Fibroblast of lung (primary cell): ENCODE measurements around the gene AMFR. TPM values are rescaled to one million over a fixed set of nuclear protein-coding genes. Genes with fewer than 3 reads are reported as not detected.

Experiments
- DNase-seq, 2 donors: peaks; one replicate each; pipeline versions ENCODE4 v3.0.0 to v3.0.0-alpha.2; 2010; ENCODE audit warnings: low read depth in 2 of 2
- H2AFZ ChIP-seq: 2 replicates; pipeline ENCODE4 v1.5.1; 2012; ENCODE audit warnings: low read length, control low read depth, inconsistent platforms
- H3K27ac ChIP-seq: 2 replicates; pipeline ENCODE4 v1.5.1; 2011; ENCODE audit warnings: low read length, control low read depth; ENCODE audit not compliant: insufficient read depth
- H3K27me3 ChIP-seq: 2 replicates; pipeline ENCODE4 v1.5.1; 2011; ENCODE audit warnings: mild to moderate bottlenecking, low read length; ENCODE audit not compliant: control insufficient read depth, insufficient read depth
- H3K36me3 ChIP-seq: 2 replicates; pipeline ENCODE4 v1.5.1; 2011; ENCODE audit warnings: low read length; ENCODE audit not compliant: control insufficient read depth, insufficient read depth
- H3K4me1 ChIP-seq: 2 replicates; pipeline ENCODE4 v1.5.1; 2011; ENCODE audit warnings: low read length; ENCODE audit not compliant: control insufficient read depth, insufficient read depth; ENCODE audit errors: extremely low read depth
- H3K4me2 ChIP-seq: 2 replicates; pipeline ENCODE4 v1.5.1; 2011; ENCODE audit warnings: low read length, control low read depth; ENCODE audit not compliant: insufficient read depth; ENCODE audit errors: extremely low read depth
- H3K4me3 ChIP-seq, 4 experiments: fragments of 200-600 bp in 1 of 4; sonication (generic) in 1 of 4; replicated peaks in 1 of 4; 2 replicates each; pipeline ENCODE4 v1.5.1; 2011 to 2016; ENCODE audit warnings: low read length in 4 of 4, low read depth in 3 of 4, mild to moderate bottlenecking in 3 of 4, control low read depth in 2 of 4, inconsistent platforms in 1 of 4, mixed read lengths in 1 of 4; ENCODE audit not compliant: insufficient read depth in 1 of 4; ENCODE audit errors: control extremely low read depth in 1 of 4
- H3K79me2 ChIP-seq: 2 replicates; pipeline ENCODE4 v1.5.1; 2012; ENCODE audit warnings: mild to moderate bottlenecking, low read length, inconsistent platforms; ENCODE audit not compliant: control insufficient read depth, insufficient read depth
- H3K9ac ChIP-seq: 2 replicates; pipeline ENCODE4 v1.5.1; 2011; ENCODE audit warnings: mild to moderate bottlenecking, low read length, control low read depth; ENCODE audit not compliant: insufficient read depth
- H3K9me3 ChIP-seq: 2 replicates; pipeline ENCODE4 v1.5.1; 2012; ENCODE audit warnings: low read depth, low read length; ENCODE audit not compliant: control insufficient read depth, insufficient read depth
- H4K20me1 ChIP-seq: 2 replicates; pipeline ENCODE4 v1.5.1; 2011; ENCODE audit warnings: low read length; ENCODE audit not compliant: control insufficient read depth, insufficient read depth; ENCODE audit errors: extremely low read depth
- CTCF ChIP-seq, 2 donors: IDR thresholded peaks in 1 of 2; conservative IDR thresholded peaks in 1 of 2; 1 replicate in 1 of 2; 2 replicates in 1 of 2; pipeline ENCODE4 v1.5.1; 2011 to 2012; ENCODE audit warnings: low read length in 2 of 2, control low read depth in 1 of 2, inconsistent platforms in 1 of 2, low read depth in 1 of 2, mild to moderate bottlenecking in 1 of 2
- EZH2 ChIP-seq: IDR thresholded peaks from 2 replicates; pipeline ENCODE4 v1.5.1; 2012; ENCODE audit warnings: low read length, control low read depth, mild to moderate bottlenecking; ENCODE audit errors: missing control alignments
- polyA plus RNA-seq, 2 donors: library from polyadenylated mRNA; depleted of rRNA in 1 of 2; stranded (reverse) in 1 of 2; unstranded in 1 of 2; fragments of >200 nt; gene quantifications; 2 replicates each; pipeline ENCODE4 v1.2.1, GENCODE V29; 2011 to 2012; ENCODE audit warnings: missing spikeins in 1 of 2
- total RNA-seq: library from RNA; depleted of rRNA; stranded (reverse); fragments of >200 nt; gene quantifications from 2 replicates; pipeline ENCODE4 v1.2.1, GENCODE V29; 2014

AMFR gene
- total and polyA plus RNA-seq, 2 donors (not counting 1 experiment from before 2014, with no cell fraction given) = 75.9 to 413 TPM

- peaks cover 2% of the 10 kb centered on the region for H3K4me1 ChIP-seq
- no peaks in the 10 kb centered on the region for H3K9me3 ChIP-seq
- H3K9ac ChIP-seq = no peak overlapping the region
- H4K20me1 ChIP-seq = no peaks in the 10 kb centered on the region
- H3K27ac ChIP-seq = no peak overlapping the region
- H2AFZ ChIP-seq = no peak overlapping the region
- H3K4me2 ChIP-seq = no peak overlapping the region
- H3K79me2 ChIP-seq = no peaks in the 10 kb centered on the region
- H3K27me3 ChIP-seq = peaks cover 3% of the 10 kb centered on the region
- DNase-seq = no peak
- H3K4me3 ChIP-seq = no peak overlapping the region
- no peaks in the 10 kb centered on the region for H3K36me3 ChIP-seq
- TF ChIP-seq EZH2 = no peak
- TF ChIP-seq CTCF (conservative IDR thresholded peaks at IDR 0.05 in 1 of 2, IDR thresholded peaks at IDR 0.05 in 1 of 2; ENCODE audit: low read depth in 1 of 2, low read length in 2 of 2) = no peak
These were observed 70.6 kb downstream of the AMFR start for GRCh38 chr16:56354746-56355145.

GRCh38 chr16:56354016-56354415, 71.3 kb downstream of the AMFR start:
- no peaks in the 10 kb centered on the region for H3K36me3 ChIP-seq
- H4K20me1 ChIP-seq = no peaks in the 10 kb centered on the region
- H3K9ac ChIP-seq = no peak overlapping the region
- no peak overlapping the region for H3K4me3 ChIP-seq
- TF ChIP-seq EZH2 = no peak
- no peak for TF ChIP-seq CTCF (conservative IDR thresholded peaks at IDR 0.05 in 1 of 2, IDR thresholded peaks at IDR 0.05 in 1 of 2; ENCODE audit: low read depth in 1 of 2, low read length in 2 of 2)
- peaks cover 3% of the 10 kb centered on the region for H3K27me3 ChIP-seq
- no peak overlapping the region for H3K4me2 ChIP-seq
- H2AFZ ChIP-seq = no peak overlapping the region
- H3K4me1 ChIP-seq = peaks cover 2% of the 10 kb centered on the region
- no peak for DNase-seq
- no peak overlapping the region for H3K27ac ChIP-seq
- H3K9me3 ChIP-seq = no peaks in the 10 kb centered on the region
- no peaks in the 10 kb centered on the region for H3K79me2 ChIP-seq

GRCh38 chr16:56353054-56353921, 72.1 kb downstream of the AMFR start:
- Histone ChIP-seq H3K36me3 (no peaks in the 10 kb centered on the region), H3K4me3 (no peak overlapping the region), H3K9ac (no peak overlapping the region), H3K27ac (no peak overlapping the region), H4K20me1 (no peaks in the 10 kb centered on the region), H3K9me3 (no peaks in the 10 kb centered on the region), H3K4me1 (peaks cover 2% of the 10 kb centered on the region), H3K79me2 (no peaks in the 10 kb centered on the region), H3K27me3 (peaks cover 3% of the 10 kb centered on the region), H2AFZ (no peak overlapping the region), H3K4me2 (no peak overlapping the region)
- no peak for DNase-seq
- TF ChIP-seq EZH2 (no peak), CTCF (conservative IDR thresholded peaks at IDR 0.05 in 1 of 2, IDR thresholded peaks at IDR 0.05 in 1 of 2; ENCODE audit: low read depth in 1 of 2, low read length in 2 of 2) (no peak)
